HG03469 (cell line): ENCODE data around the gene BCAP31.
A peak's percentile ranks its signal among the peaks of the same experiment; 100 is the strongest.

Experiments used
- ATAC-seq: cut with Tn5 transposase; IDR thresholded peaks from one replicate; pipeline ENCODE4 v1.9.1; 2021; ENCODE audit warnings: mild to moderate bottlenecking, moderate library complexity, moderate number of reproducible peaks; ENCODE audit not compliant: unreplicated experiment

BCAP31 gene

GRCh38 chrX:153724252-153725038 is at the start of gene BCAP31, which contains the start of gene ABCD1:
Gene BCAP31, minus strand, starts transcription at chrX:153724387. Its CDS starts 1,143 bp downstream, at chrX:153723244.
Gene ABCD1, plus strand, starts transcription at chrX:153724856. Its CDS starts 411 bp downstream, at chrX:153725267.
- peak; percentile 29 for ATAC-seq

- ATAC-seq: no peak
Measured at GRCh38 chrX:153773218-153773611, 49.0 kb upstream of the BCAP31 start.

DNA sequence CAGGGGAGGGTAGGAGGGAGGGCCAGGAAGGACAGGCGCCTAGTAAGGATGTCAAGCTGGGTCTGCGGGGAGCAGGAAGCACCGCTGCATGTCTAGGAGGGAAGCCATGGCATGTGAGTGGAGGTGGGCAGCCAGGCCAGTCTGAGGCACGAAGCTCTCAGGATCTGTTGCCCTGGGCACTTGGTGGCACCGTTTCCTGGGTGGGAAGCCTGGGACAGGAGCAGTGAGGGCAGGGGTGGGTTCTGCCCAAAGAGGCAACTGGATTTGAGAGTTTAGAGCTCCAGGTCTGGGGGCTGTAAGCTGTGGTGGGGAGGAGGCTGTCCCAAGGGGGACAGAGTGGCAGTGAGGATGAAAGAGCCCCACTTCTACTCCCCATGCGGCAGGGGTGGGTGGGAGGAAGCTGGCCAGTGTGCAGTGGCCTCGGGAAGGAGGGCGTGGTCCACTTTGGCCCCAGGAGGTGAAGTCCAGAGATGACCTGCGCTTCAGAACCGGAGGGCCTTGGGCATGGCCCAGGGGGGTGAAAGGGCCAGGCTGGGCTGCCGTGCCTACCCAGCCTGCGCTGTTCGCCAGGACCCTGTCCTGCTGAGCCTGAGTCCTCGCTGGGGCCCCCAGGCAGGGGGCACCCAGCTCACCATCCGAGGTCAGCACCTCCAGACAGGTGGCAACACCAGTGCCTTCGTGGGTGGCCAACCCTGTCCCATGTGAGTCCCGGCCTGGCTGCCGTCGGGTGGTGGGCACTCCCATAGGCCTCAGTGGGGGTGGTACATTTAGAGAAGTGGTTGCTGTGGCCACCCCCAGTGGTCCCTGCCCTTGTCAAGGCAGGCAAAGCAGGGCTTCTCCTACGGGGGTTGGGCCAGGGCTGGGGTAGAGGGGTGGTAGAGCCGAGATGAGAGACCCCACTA is 48.4 kb upstream of the BCAP31 start:
- ATAC-seq: no peak

- no peak for ATAC-seq
Measured at GRCh38 chrX:153771415-153772315, 47.5 kb upstream of the BCAP31 start.

- ATAC-seq: no peak
Measured at GRCh38 chrX:153770601-153771414, 46.6 kb upstream of the BCAP31 start.

DNA sequence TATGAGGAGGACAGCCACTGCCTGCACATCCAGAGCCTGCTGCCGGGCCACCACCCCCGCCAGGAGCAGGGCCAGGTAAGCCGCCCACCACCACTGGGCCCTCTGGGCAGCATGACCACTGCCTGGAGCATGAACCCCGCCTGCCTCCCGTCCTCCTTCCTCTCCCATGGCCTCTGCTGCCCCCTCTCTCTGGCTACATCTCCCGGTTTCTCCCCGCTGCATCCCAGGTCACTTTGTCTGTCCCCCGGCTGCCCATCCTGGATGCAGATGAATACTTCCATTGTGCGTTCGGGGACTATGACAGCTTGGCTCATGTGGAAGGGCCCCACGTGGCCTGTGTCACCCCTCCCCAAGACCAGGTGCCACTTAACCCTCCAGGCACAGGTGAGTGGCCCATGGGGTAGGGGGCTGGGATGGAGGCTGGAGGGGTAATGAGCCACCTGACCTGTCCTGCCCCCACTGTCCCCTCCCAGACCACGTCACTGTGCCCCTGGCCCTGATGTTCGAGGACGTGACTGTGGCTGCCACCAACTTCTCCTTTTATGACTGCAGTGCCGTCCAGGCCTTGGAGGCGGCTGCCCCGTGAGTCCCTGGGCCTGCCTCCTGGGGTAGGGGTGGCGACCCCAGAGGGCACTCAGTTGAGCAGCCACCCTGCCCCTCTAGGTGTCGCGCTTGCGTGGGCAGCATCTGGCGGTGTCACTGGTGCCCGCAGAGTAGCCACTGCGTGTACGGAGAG is 45.8 kb upstream of the BCAP31 start:
- ATAC-seq: no peak

DNA sequence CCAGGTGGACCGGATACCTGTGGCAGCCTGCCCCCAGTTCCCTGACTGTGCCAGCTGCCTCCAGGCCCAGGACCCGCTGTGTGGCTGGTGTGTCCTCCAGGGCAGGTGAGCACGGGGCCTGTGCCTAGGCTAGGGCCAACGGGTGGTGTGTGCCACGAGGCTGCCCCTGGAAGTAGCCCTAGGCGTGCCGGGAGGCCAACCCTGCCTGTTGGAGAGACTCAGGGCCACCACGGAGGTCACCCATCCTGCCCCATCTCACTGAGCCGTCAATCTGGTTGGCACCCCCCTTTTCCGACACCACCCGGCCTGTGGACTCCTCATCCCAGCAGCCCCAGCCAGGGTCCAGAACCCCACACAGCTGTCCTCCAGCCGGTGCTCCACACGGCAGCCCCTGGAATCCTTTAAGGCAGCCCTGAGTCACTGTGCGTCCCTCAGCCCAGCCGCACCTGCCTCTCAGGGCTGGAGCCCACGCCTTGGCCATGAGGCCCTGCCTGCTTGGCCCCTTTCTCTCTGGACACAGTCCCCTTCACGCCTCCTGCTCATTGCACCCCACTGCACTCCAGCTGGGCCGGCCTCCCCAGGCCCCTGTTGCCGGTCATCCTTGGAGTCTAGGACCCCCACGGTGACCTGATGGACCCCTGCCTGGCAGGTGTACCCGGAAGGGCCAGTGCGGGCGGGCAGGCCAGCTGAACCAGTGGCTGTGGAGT is 45.1 kb upstream of the BCAP31 start:
- no peak for ATAC-seq

GRCh38 chrX:153768311-153769157 is 44.3 kb upstream of the BCAP31 start:
- no peak for ATAC-seq

- no peak for ATAC-seq
Measured at GRCh38 chrX:153767674-153768055, 43.5 kb upstream of the BCAP31 start.

DNA sequence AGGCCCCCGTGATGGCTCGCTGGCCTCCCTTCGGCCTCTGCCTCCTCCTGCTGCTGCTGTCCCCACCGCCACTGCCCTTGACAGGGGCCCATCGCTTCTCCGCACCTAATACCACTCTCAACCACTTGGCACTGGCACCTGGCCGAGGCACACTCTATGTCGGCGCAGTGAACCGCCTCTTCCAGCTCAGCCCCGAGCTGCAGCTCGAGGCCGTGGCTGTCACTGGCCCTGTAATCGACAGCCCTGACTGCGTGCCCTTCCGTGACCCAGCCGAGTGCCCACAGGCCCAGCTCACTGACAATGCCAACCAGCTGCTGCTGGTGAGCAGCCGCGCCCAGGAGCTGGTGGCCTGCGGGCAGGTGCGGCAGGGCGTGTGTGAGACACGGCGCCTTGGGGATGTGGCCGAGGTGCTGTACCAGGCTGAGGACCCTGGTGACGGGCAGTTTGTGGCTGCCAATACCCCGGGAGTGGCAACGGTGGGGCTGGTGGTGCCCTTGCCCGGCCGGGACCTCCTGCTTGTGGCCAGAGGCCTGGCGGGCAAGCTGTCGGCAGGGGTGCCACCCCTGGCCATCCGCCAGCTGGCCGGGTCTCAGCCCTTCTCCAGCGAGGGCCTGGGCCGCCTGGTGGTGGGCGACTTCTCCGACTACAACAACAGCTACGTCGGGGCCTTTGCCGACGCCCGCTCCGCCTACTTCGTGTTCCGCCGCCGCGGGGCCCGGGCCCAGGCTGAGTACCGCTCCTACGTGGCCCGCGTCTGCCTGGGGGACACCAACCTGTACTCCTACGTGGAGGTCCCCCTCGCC is 42.9 kb upstream of the BCAP31 start:
- no peak for ATAC-seq

DNA sequence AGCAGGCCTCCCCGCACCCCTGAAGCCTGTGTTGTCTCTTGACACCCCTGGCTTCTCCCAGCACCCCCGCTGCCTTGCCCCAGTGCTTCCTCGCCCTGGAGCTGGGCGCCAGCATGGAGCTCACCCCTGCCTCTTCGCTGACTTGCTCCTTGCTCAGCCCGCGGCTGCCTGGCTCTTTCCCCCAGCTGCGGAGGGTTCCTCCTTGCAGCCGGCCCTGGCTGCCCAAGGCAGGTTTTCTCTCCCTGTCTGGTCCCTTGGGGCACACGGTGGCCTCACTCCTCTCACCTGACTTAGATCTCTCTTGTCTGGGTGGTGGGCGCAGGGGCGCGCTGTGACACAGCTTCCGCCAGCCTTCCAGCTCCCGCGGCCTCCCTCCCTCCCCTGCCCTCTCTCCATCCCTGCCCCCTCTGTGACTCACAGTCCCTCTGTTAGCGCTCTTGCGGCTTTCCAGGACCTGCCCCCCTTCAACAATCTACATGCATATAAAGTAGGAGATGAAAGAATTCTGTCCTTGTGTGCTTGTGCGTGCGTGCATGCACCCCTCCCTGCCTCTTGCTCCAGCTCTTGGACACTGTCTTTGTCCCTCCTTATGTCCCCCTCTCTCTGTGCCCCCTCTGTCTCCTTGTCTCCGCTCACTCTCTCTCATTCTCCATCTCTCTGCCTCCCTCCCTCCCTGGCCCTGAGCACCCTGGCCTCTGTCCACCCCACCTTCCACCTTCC is 42.1 kb upstream of the BCAP31 start:
- ATAC-seq: no peak

DNA sequence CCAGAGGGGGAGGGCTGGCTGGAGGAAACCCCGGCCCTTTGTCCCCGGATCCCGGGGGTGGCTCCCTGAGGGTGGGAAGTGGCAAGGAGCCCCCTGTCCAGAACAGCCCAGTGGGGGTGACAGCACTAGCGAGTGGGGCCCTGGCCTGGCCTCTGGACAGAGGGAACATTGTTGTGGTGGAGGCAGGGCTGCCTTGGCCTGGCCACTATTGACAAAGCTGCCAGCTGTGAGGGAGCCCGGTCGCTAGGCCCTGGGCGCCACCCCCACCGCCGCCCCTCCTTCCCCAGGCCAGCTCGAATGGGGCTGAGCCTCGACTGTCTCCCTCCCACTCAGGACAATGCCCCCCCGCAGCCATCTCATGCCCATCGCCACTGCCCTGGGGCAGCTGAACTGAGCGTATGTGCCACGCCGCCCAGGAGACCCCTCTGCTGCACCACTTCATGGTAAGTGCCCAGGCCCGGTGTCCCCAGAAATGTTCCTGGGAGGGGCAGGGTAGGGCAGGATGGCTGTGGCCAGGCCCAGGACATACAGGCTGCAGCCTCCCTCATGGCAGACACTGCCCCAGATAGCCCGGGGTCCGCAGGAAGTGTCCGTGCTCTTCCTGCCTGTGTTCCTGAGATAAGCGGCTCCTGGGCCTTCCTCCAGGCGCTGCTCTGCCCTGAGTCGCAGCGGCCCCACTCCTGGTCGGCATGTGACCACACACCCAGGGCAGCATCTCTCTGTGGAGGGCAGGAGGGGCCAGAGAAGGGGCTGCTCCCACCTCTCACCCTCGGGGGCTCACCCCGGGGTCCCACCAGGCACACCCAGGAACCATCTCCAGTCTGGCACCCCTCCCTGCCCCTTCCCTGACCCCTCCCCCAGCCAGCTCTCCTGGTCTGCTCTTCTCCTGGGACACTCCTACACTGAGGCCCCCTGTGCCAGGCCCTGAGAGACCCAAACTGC is 41.2 kb upstream of the BCAP31 start:
- no peak for ATAC-seq

DNA sequence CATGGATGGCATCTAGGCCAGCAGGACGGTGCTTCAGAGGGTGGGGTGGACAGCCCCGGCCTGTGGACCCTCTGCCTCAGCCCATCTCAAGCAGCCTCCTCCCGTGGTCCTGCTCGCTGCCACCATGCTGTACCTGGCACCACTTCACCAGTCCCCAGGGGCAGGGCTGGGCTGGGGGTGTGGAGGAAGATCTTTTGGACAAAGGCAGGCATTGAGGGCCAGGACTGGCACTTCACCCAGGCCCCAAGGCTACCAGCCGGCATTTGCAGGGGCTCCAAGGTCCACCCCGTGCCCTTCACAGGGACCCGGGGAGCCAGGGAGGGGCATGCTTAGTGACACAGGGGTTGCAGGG is 40.6 kb upstream of the BCAP31 start:
- no peak for ATAC-seq

DNA sequence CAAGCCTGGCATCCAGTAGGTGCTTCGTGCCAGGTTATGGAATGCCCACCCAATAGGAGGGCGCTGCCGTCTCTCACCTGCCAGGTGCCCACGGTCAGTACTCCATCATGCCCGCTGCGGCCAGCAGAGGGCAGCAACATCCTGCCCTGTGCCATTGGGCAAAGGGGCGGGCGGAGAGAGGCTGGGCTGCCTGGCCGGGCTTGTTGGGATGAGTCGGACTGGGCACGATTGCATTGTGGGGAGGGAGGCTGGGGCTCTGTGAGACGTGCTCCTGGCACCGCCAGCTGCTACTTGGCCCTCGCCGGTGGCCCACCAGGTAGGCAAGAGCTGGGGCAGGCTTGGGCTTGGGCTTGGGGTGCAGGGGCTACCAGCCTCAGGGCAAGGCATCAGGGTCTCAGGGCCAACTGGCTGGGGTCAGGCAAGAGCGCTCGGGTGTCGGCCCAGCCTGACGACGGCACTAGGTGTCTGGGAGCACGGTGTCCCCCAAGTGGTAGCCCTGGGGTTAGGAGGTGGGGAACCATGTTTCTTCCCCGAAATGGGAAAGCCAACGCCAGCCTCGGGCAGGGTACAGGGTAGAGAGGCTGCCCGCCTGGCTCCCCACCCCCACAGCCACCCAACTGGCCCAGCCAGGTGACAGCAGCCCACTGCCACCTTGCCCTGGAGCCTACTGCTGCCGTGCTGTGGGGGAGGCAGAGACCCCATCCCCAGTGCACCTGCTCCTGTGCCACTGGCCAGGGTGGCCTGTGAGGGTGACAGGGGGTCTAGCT is 40.0 kb upstream of the BCAP31 start, which contains the start of gene PLXNB3:
PLXNB3 (plus strand) TSS at position 261 of the 767 bp plus-strand sequence. CDS start 1,287 bp downstream, outside the sequence.
- peak; percentile 46 for ATAC-seq
